ENCODE results near the gene PSMC3. TPM values are rescaled to one million over a fixed set of nuclear protein-coding genes. Genes with fewer than 3 reads are reported as not detected.

Gene PSMC3
- total and polyA plus RNA-seq, 9 of the 15 experiments (the other 6 are each of a cell fraction or from before 2014, with no cell fraction given) = 44.3 to 324 (median 240) TPM

DNA sequence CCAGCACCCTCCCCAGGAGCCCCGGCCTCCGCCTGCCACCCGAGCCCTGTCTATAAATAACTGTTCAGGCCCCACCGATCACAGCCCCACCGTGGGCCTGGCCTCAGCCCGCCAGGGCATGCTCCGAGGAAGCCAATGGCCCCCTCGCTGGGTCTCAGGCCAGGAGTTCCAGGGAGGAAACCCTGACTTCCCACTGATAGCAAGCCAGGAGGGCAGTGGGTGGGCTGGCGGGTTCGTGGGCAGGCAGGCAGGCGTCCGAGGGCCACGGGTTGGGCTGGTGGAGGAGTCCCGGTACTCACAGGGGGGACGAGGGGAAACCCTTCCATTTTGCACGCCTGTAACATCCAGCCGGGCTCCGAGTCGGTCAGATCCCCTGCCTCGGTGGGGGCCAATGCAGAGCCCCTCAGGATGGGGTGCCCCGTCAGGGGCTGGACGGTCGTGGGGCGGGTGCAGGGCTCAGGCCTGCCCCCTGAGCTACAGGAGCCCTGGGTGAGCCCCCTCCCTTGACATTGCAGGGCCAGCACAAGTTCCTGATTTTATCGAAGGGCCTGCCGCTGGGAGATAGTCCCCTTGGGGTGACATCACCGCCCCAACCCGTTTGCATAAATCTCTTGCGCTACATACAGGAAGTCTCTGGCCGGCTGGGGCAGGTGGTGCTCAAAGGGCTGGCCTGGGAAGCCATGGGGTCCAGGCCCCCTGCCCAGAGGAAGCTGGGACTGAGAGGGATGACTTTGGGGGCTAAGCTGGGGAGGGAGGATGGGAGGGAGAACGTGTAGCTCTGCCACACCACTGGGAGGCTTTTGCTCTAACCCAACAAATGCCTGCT lies 48.0 kb downstream of the PSMC3 start, which contains the start of gene SPI1 (continued):
- TF ChIP-seq ZNF512 (tag; IDR thresholded peaks at IDR 0.05) = no peak
- TF ChIP-seq GATAD2A (IDR thresholded peaks at IDR 0.05) = 0 out of 2 replicates have a peak, but pooled peaks have one; percentile 73
- TF ChIP-seq SMAD1 (IDR thresholded peaks at IDR 0.05; ENCODE audit: low read depth, low read length, partially characterized antibody) = peak; percentile 54
- peak; percentile 71; the same call in 1 of the 2 replicates for TF ChIP-seq LEF1 (IDR thresholded peaks at IDR 0.05)
- TF ChIP-seq PHF21A (IDR thresholded peaks at IDR 0.05; ENCODE audit: borderline replicate concordance, low read depth) = 0 out of 2 replicates have a peak, but pooled peaks have one; percentile 67
- TF ChIP-seq PPARD (CRISPR knock-in tag; IDR thresholded peaks at IDR 0.05) = no peak
- TF ChIP-seq KAT2B (IDR thresholded peaks at IDR 0.05; ENCODE audit: low read depth, low read length) = peak; percentile 15
- TF ChIP-seq FOXA3 (CRISPR knock-in tag; conservative IDR thresholded peaks at IDR 0.05 in 1 of 2, IDR thresholded peaks at IDR 0.05 in 1 of 2) = no peak
- TF ChIP-seq, protein P1, sequence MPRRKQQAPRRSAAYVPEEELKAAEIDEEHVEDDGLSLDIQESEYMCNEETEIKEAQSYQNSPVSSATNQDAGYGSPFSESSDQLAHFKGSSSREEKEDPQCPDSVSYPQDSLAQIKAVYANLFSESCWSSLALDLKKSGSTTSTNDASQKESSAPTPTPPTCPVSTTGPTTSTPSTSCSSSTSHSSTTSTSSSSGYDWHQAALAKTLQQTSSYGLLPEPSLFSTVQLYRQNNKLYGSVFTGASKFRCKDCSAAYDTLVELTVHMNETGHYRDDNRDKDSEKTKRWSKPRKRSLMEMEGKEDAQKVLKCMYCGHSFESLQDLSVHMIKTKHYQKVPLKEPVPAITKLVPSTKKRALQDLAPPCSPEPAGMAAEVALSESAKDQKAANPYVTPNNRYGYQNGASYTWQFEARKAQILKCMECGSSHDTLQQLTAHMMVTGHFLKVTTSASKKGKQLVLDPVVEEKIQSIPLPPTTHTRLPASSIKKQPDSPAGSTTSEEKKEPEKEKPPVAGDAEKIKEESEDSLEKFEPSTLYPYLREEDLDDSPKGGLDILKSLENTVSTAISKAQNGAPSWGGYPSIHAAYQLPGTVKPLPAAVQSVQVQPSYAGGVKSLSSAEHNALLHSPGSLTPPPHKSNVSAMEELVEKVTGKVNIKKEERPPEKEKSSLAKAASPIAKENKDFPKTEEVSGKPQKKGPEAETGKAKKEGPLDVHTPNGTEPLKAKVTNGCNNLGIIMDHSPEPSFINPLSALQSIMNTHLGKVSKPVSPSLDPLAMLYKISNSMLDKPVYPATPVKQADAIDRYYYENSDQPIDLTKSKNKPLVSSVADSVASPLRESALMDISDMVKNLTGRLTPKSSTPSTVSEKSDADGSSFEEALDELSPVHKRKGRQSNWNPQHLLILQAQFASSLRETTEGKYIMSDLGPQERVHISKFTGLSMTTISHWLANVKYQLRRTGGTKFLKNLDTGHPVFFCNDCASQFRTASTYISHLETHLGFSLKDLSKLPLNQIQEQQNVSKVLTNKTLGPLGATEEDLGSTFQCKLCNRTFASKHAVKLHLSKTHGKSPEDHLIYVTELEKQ (CRISPR knock-in tag; IDR thresholded peaks at IDR 0.05) = no peak
- TF ChIP-seq SNRNP70 (optimal IDR thresholded peaks at IDR 0.05; ENCODE audit: low read depth, low read length) = no peak
- TF ChIP-seq, protein P2, sequence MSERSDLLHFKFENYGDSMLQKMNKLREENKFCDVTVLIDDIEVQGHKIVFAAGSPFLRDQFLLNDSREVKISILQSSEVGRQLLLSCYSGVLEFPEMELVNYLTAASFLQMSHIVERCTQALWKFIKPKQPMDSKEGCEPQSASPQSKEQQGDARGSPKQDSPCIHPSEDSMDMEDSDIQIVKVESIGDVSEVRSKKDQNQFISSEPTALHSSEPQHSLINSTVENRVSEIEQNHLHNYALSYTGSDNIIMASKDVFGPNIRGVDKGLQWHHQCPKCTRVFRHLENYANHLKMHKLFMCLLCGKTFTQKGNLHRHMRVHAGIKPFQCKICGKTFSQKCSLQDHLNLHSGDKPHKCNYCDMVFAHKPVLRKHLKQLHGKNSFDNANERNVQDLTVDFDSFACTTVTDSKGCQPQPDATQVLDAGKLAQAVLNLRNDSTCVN (CRISPR knock-in tag; IDR thresholded peaks at IDR 0.05) = no peak; the same call in 1 of the 2 replicates
- no peak for TF ChIP-seq DACH1 (IDR thresholded peaks at IDR 0.05; ENCODE audit: partially characterized antibody)
- TF ChIP-seq ZBTB2 (IDR thresholded peaks at IDR 0.05) = peak; percentile 16; the same call in 1 of the 2 replicates
- TF ChIP-seq ATF1 (CRISPR knock-in tag; IDR thresholded peaks at IDR 0.05) = no peak
- TF ChIP-seq ATF1 (tag; IDR thresholded peaks at IDR 0.05) = peak; percentile 87
- TF ChIP-seq PTBP1 (IDR thresholded peaks at IDR 0.05; ENCODE audit: low read depth, low read length) = no peak
- peak; percentile 62 to 72 for TF ChIP-seq NRF1 (conservative IDR thresholded peaks at IDR 0.05 in 1 of 2, IDR thresholded peaks at IDR 0.05 in 1 of 2)
- TF ChIP-seq, protein P3, sequence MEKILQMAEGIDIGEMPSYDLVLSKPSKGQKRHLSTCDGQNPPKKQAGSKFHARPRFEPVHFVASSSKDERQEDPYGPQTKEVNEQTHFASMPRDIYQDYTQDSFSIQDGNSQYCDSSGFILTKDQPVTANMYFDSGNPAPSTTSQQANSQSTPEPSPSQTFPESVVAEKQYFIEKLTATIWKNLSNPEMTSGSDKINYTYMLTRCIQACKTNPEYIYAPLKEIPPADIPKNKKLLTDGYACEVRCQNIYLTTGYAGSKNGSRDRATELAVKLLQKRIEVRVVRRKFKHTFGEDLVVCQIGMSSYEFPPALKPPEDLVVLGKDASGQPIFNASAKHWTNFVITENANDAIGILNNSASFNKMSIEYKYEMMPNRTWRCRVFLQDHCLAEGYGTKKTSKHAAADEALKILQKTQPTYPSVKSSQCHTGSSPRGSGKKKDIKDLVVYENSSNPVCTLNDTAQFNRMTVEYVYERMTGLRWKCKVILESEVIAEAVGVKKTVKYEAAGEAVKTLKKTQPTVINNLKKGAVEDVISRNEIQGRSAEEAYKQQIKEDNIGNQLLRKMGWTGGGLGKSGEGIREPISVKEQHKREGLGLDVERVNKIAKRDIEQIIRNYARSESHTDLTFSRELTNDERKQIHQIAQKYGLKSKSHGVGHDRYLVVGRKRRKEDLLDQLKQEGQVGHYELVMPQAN (IDR thresholded peaks at IDR 0.05; ENCODE audit: borderline replicate concordance) = no peak
